ENCODE results near the gene GRHL3. TPM values are rescaled to one million over a fixed set of nuclear protein-coding genes. Genes with fewer than 3 reads are reported as not detected.

Gene GRHL3
- polyA plus RNA-seq, 1 donor = 0.54 TPM

DNA sequence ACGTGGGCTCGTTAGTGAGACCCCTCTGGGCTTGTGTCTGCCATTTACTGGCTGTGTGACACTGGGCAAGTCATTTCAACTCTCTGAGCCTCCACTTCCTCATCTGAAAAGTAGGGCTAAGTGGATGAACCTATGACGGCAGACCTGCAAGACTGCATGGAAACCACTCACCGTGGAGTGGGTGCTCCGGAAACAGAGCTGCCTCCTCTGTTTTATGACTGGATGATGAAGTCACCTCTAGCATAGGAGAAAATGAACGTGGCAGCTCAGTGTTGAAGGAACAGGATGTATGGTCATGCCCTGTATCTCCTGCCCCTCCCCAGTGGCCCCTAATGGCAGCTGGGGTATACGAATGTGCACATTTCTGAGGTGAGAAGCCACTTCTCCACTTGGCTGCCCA, 53.9 kb downstream of the GRHL3 start:
- no CpG with 5 or more reads among the region's 7 CpGs for WGBS (ENCODE audit: insufficient coverage, low lambda C conversion rate)
- no peaks in the 10 kb centered on the region for H3K9me3 ChIP-seq (ENCODE audit: control insufficient read depth, low read depth, low read length)
- H3K27me3 ChIP-seq (ENCODE audit: control insufficient read depth, insufficient read depth, low read length) = no peaks in the 10 kb centered on the region
- no peak for DNase-seq
- H3K4me1 ChIP-seq (ENCODE audit: control insufficient read depth, insufficient read depth, low read length) = no peaks in the 10 kb centered on the region
- no peak overlapping the region for H3K27ac ChIP-seq (ENCODE audit: low read length)
- no peak overlapping the region for H3K4me3 ChIP-seq (ENCODE audit: low read length)
- H3K36me3 ChIP-seq (ENCODE audit: control insufficient read depth, insufficient read depth, low read length) = peaks cover 7% of the 10 kb centered on the region

DNA sequence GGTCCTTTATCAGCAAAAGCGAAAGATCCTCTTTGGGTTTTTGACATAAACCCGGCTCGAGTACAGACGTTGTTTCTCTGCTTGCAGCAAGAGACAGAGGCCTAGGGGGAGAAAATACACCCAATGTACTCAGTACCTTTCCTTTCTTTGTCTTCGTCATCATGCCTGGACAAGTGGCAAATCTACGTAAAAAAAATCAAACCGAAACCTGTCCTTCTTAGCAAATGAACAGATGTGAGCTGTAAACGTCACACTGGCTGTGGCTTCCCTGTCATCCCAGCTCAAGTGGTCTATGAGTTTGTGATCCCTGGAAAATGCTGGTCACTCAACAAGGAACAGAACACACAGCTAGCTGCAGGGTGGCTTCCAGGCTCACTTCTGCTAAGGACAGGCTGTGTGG, 54.6 kb downstream of the GRHL3 start:
- H3K36me3 ChIP-seq (ENCODE audit: control insufficient read depth, insufficient read depth, low read length) = peaks cover 7% of the 10 kb centered on the region
- H3K27me3 ChIP-seq (ENCODE audit: control insufficient read depth, insufficient read depth, low read length) = no peaks in the 10 kb centered on the region
- DNase-seq = no peak
- no peaks in the 10 kb centered on the region for H3K9me3 ChIP-seq (ENCODE audit: control insufficient read depth, low read depth, low read length)
- no peaks in the 10 kb centered on the region for H3K4me1 ChIP-seq (ENCODE audit: control insufficient read depth, insufficient read depth, low read length)
- H3K27ac ChIP-seq (ENCODE audit: low read length) = no peak overlapping the region
- WGBS (ENCODE audit: insufficient coverage, low lambda C conversion rate) = no CpG with 5 or more reads among the region's 8 CpGs
- no peak overlapping the region for H3K4me3 ChIP-seq (ENCODE audit: low read length)

DNA sequence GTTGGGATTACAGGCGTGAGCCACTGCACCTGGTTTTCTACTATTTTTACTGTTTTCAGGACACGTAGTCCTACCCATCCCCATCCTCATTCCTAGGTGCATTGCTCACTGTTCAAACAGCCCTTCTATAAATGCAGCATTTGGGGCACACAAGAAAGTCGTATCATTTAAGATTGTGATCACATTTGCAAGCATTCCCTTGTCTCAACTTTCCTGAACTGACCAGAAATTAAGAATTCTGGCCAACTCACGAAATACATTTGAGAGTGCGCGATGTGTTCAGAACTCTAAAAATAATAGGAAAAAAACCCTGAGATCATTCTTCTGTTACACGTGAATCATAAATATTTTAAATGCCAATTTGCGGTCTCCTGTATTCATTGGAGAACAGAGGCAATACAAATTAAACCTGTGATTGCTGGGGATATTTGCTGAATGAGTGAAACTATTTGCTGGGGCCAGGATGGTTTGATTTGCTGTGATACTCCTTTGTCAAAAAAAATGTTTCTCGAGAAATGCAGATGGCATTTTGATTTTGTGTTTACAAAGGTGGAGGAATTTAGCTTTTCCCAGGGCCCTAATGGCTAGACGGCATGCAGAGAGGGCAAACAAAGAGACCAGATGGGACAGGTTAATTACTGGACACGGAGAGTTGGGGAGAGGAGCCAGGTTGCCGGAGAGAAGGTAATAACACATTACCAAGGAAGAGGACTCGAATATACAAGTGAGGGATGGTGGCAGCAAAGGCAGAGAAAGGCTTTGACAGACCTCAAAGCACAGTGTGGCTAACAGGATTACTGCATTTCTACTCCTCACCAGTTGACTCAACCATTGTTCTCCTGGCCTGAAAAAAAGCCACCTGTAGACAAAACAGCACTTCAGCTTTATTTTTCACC, 56.0 kb downstream of the GRHL3 start:
- no peak for DNase-seq
- no peak overlapping the region for H3K27ac ChIP-seq (ENCODE audit: low read length)
- H3K27me3 ChIP-seq (ENCODE audit: control insufficient read depth, insufficient read depth, low read length) = no peaks in the 10 kb centered on the region
- H3K4me3 ChIP-seq (ENCODE audit: low read length) = no peak overlapping the region
- 92% methylated on average over 4 of the region's 13 CpGs for WGBS (ENCODE audit: insufficient coverage, low lambda C conversion rate)
- H3K4me1 ChIP-seq (ENCODE audit: control insufficient read depth, insufficient read depth, low read length) = no peaks in the 10 kb centered on the region
- no peaks in the 10 kb centered on the region for H3K9me3 ChIP-seq (ENCODE audit: control insufficient read depth, low read depth, low read length)
- peaks cover 6% of the 10 kb centered on the region for H3K36me3 ChIP-seq (ENCODE audit: control insufficient read depth, insufficient read depth, low read length)

DNA sequence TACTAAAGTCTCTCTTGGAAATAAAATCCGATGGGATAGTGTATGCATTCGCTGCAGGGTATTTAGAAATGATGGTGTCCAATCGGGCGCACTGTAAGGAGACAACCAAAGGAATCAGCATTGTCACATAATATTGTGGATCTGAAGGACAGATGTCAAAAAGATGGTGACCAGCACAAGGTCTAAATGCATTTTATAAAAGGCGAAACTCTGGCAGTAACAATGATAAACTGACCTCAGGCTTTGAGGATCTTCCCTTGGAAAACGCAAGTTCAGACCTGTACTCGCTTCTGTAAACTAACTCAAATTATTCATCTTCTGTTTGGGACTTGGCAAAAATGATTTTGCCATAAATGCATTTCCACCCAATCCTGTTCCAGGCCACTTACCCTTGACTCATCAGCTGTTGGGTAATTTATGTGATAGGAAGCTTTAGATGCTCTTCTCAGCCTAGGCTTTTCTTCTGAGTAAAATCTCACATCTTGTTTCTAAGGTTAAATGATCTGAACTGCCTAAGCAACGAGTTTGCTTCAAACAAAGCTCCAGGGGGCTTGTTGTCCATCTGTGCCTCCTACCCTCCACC, 60.7 kb downstream of the GRHL3 start:
- DNase-seq = no peak
- Histone ChIP-seq H3K27ac (ENCODE audit: low read length) (no peak overlapping the region), H3K36me3 (ENCODE audit: control insufficient read depth, insufficient read depth, low read length) (peaks cover 10% of the 10 kb centered on the region), H3K4me1 (ENCODE audit: control insufficient read depth, insufficient read depth, low read length) (no peaks in the 10 kb centered on the region), H3K4me3 (ENCODE audit: low read length) (no peak overlapping the region), H3K27me3 (ENCODE audit: control insufficient read depth, insufficient read depth, low read length) (no peaks in the 10 kb centered on the region), H3K9me3 (ENCODE audit: control insufficient read depth, low read depth, low read length) (no peaks in the 10 kb centered on the region)
- WGBS (ENCODE audit: insufficient coverage, low lambda C conversion rate) = 11% methylated on average over 1 of the region's 8 CpGs

DNA sequence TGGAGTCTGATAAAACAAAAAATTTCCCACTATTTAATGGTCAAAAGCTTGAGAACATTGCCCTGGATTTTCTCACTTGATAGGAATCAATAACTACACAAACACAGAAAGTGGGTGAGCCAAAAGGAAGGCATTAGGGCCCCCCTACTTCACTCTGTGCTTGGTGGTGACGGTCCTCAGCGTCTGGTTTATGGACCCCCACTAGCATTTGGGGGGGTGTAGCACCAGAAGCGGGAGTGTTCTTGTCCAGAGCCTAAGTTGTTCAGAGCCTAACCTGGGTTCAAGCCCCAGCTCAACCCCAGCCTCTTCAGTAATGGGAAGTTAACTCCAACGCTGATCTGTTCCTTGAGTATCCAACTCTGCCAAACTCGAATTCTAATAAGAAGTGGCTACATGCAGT, 61.4 kb downstream of the GRHL3 start:
- Histone ChIP-seq H3K9me3 (ENCODE audit: control insufficient read depth, low read depth, low read length) (no peaks in the 10 kb centered on the region), H3K4me3 (ENCODE audit: low read length) (no peak overlapping the region), H3K27ac (ENCODE audit: low read length) (no peak overlapping the region), H3K4me1 (ENCODE audit: control insufficient read depth, insufficient read depth, low read length) (no peaks in the 10 kb centered on the region), H3K27me3 (ENCODE audit: control insufficient read depth, insufficient read depth, low read length) (no peaks in the 10 kb centered on the region), H3K36me3 (ENCODE audit: control insufficient read depth, insufficient read depth, low read length) (peaks cover 10% of the 10 kb centered on the region)
- WGBS (ENCODE audit: insufficient coverage, low lambda C conversion rate) = no CpG with 5 or more reads among the region's 5 CpGs
- DNase-seq = no peak

DNA sequence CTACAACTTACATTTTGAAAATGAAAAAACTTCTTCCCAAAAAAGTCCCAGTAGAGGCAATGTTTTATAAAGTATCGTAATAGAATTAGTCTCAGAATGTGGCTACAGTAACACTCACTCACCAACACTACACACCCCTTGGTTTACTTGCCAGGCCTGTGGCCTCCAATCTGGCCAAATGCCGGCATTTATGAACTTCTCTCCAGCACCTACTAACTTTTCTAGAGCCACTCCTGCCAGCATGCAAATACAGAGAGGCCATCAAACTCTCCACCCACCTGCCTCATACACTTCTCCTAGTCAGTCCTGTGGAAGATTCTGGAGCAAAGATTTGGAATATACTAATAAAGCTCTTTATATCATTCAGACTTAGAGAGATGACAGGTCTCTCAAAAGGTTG, 62.1 kb downstream of the GRHL3 start:
- H3K27ac ChIP-seq (ENCODE audit: low read length) = no peak overlapping the region
- peaks cover 10% of the 10 kb centered on the region for H3K36me3 ChIP-seq (ENCODE audit: control insufficient read depth, insufficient read depth, low read length)
- no peak for DNase-seq
- H3K27me3 ChIP-seq (ENCODE audit: control insufficient read depth, insufficient read depth, low read length) = no peaks in the 10 kb centered on the region
- no peaks in the 10 kb centered on the region for H3K4me1 ChIP-seq (ENCODE audit: control insufficient read depth, insufficient read depth, low read length)
- no peak overlapping the region for H3K4me3 ChIP-seq (ENCODE audit: low read length)
- no CpG with 5 or more reads among the region's 2 CpGs for WGBS (ENCODE audit: insufficient coverage, low lambda C conversion rate)
- H3K9me3 ChIP-seq (ENCODE audit: control insufficient read depth, low read depth, low read length) = no peaks in the 10 kb centered on the region

DNA sequence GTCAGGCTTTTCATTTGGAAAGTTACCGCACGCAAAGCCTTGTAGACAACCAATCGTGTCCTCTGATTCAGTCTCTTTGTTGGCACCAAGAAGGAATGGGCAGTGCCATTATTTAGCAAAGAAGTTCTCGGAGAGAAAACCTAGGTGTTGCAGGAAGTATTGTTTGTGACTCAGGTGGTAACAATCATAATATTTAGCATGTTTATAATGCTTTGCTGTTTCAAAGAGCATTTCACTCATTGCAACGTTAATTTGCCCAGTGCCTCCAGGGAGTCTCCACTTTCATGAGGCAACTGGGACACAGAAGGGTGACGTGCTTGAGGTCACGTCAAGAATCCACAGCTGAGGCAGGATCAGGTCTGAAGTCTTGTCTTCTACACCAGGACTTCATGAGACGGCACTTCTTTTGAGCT, 63.0 kb downstream of the GRHL3 start:
- Histone ChIP-seq H3K4me3 (ENCODE audit: low read length) (no peak overlapping the region), H3K9me3 (ENCODE audit: control insufficient read depth, low read depth, low read length) (no peaks in the 10 kb centered on the region), H3K4me1 (ENCODE audit: control insufficient read depth, insufficient read depth, low read length) (no peaks in the 10 kb centered on the region), H3K27ac (ENCODE audit: low read length) (no peak overlapping the region), H3K27me3 (ENCODE audit: control insufficient read depth, insufficient read depth, low read length) (no peaks in the 10 kb centered on the region), H3K36me3 (ENCODE audit: control insufficient read depth, insufficient read depth, low read length) (peaks cover 10% of the 10 kb centered on the region)
- 100% methylated on average over 1 of the region's 8 CpGs for whole genome bisulfite sequencing (ENCODE audit: insufficient coverage, low lambda C conversion rate)
- DNase-seq = no peak

DNA sequence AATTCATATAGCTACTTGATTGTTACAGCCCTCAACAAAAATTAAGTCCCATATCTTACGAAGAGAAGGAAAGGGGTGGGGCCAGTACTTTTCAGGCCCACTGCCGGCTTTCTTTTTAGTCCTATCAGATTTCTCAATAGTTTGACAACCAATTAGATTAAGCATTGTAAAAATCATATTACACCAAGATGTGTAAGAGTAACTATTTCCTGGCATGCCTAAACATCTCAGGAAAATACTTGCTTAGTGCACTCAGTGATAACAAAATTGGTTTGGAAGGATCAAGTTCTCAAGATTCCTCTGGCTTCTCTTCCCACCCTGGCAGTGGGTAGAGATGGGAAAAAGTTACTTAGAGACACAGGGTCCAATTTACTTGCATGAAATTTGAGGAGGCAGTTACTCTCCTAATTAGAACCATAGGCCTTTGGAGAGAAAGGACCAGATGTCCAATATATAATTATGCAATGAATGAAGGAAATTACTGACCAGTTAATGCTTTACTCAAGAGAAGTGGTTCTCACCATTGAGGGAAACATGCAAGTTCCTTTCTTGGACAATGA, 64.3 kb downstream of the GRHL3 start:
- Histone ChIP-seq H3K4me3 (ENCODE audit: low read length) (no peak overlapping the region), H3K36me3 (ENCODE audit: control insufficient read depth, insufficient read depth, low read length) (peaks cover 7% of the 10 kb centered on the region), H3K27ac (ENCODE audit: low read length) (no peak overlapping the region), H3K27me3 (ENCODE audit: control insufficient read depth, insufficient read depth, low read length) (no peaks in the 10 kb centered on the region), H3K4me1 (ENCODE audit: control insufficient read depth, insufficient read depth, low read length) (no peaks in the 10 kb centered on the region), H3K9me3 (ENCODE audit: control insufficient read depth, low read depth, low read length) (no peaks in the 10 kb centered on the region)
- WGBS (ENCODE audit: insufficient coverage, low lambda C conversion rate) = no CpG with 5 or more reads among the region's 2 CpGs
- DNase-seq = no peak

DNA sequence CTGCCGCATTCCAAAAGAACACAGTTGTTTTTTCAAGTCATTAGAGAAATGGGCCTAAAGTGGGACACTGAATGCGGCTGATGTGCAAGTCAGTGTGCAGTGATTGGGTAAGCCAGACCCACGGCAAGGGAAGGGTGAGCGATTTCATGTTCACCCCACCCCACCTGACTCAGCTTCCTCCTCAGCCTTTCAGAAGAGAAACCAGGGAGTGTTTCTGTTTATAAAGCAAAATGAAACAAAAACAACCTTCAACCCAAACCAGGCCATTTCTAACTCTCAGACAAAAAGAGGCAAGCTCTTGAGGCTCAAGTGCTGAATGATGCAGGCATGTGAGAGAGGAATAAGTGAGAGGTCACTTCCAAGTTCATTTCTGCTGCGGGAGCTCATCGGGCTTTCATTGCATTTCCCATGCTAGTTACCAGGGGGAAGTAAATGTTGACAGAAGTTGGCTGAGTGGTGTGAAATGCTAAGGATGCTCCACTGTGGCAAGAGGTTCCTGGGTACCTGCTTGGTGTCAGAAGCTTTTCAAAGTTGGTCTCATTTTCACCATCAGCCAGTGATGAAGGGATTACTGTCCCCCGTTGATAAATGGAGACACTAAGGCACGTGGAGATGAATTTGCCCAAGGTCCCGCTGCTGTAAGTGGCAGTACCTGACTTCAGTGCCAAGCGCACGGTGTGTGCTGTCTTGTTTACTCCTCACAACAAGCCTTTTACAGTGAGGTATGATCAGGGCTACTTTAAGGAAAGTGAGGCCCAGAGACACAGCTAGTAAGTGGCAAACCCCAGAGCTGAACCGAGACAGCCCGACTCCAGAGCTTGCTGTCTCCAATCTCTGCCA, 65.3 kb downstream of the GRHL3 start:
- DNase-seq = no peak

More for the DNA sequence above, 65.3 kb downstream of the GRHL3 start:
- H3K9me3 ChIP-seq (ENCODE audit: control insufficient read depth, low read depth, low read length) = no peaks in the 10 kb centered on the region
- no peak overlapping the region for H3K27ac ChIP-seq (ENCODE audit: low read length)
- no peaks in the 10 kb centered on the region for H3K4me1 ChIP-seq (ENCODE audit: control insufficient read depth, insufficient read depth, low read length)
- peaks cover 5% of the 10 kb centered on the region for H3K36me3 ChIP-seq (ENCODE audit: control insufficient read depth, insufficient read depth, low read length)
- H3K4me3 ChIP-seq (ENCODE audit: low read length) = no peak overlapping the region
- no CpG with 5 or more reads among the region's 13 CpGs for WGBS (ENCODE audit: insufficient coverage, low lambda C conversion rate)
- no peaks in the 10 kb centered on the region for H3K27me3 ChIP-seq (ENCODE audit: control insufficient read depth, insufficient read depth, low read length)
